Gastrocnemius medialis (tissue), 4 donors: Measurements from ENCODE around the gene GRAMD2A. TPM values are rescaled to one million over a fixed set of nuclear protein-coding genes. Genes with fewer than 3 reads are reported as not detected.

Experiments used
- ATAC-seq, 2 donors: fragments of 150-250 bp; one replicate each; pipeline ENCODE4 v1.9.1; 2016
- DNase-seq, 2 donors: peaks; one replicate each; pipeline ENCODE4 v3.0.0-alpha.2; 2019
- H3K27ac ChIP-seq, 4 donors: fragments of 200-600 bp; sonication (generic); 1 replicate in 1 of 4; 2 replicates in 3 of 4; pipeline ENCODE4 v1.5.1; 2016 to 2018; ENCODE audit warnings: mild to moderate bottlenecking in 2 of 4, moderate library complexity in 1 of 4
- H3K27me3 ChIP-seq, 3 donors: fragments of 200-600 bp; sonication (generic) in 2 of 3; 1 replicate in 1 of 3; 2 replicates in 2 of 3; pipeline versions ENCODE4 v1.5.1 to v1.6.0; 2016 to 2019; ENCODE audit warnings: mild to moderate bottlenecking in 1 of 3, moderate library complexity in 1 of 3
- H3K36me3 ChIP-seq, 2 donors: fragments of 200-600 bp; sonication (generic) in 1 of 2; one replicate each; pipeline ENCODE4 v1.5.1; 2017 to 2018
- H3K4me1 ChIP-seq, 2 donors: fragments of 200-600 bp; sonication (generic) in 1 of 2; one replicate each; pipeline ENCODE4 v1.5.1; 2016 to 2017; ENCODE audit warnings: mild to moderate bottlenecking in 2 of 2
- H3K4me3 ChIP-seq, 4 donors: fragments of 200-600 bp; sonication (generic) in 3 of 4; 1 replicate in 1 of 4; 2 replicates in 3 of 4; pipeline ENCODE4 v1.5.1; 2016 to 2019; ENCODE audit warnings: mild to moderate bottlenecking in 2 of 4
- H3K9me3 ChIP-seq, 3 donors: fragments of 200-600 bp; sonication (generic) in 2 of 3; 1 replicate in 1 of 3; 2 replicates in 2 of 3; pipeline ENCODE4 v1.5.1; 2016 to 2019
- POLR2A ChIP-seq, 2 donors: fragments of 450-650 bp; IDR thresholded peaks; one replicate each; pipeline ENCODE4 v1.6.1; 2017; ENCODE audit warnings: antibody characterized with exemption in 2 of 2, mild to moderate bottlenecking in 2 of 2, moderate library complexity in 2 of 2
- in situ Hi-C, 4 donors: fragments of 200-750 bp; cut with MboI; loops; one replicate each; pipeline versions ENCODE4 v1.15.0 to v1.8.0; 2017; ENCODE audit warnings: low sequenced_read_pairs in 4 of 4
- intact Hi-C: fragments of 100-400 bp; cut with DNase I; formaldehyde crosslinking; loops from one replicate; pipeline ENCODE4 v1.15.1; 2023; ENCODE audit warnings: low total_unique reads
- total RNA-seq, 4 donors: library from RNA; depleted of rRNA; stranded (reverse); fragments of >200 nt; gene quantifications; one replicate each; pipeline versions ENCODE4 v1.1.0 to v1.2.3, GENCODE V29; 2016
- TF ChIP-seq, protein P1 (sequence below), 5 experiments: fragments of 450-650 bp in 3 of 5; fragments of 200-600 bp in 2 of 5; sonication (generic) in 2 of 5; IDR thresholded peaks in 4 of 5; conservative IDR thresholded peaks in 1 of 5; 1 replicate in 4 of 5; 2 replicates in 1 of 5; pipeline ENCODE4 v1.5.1; 2016 to 2019; ENCODE audit warnings: antibody characterized with exemption in 5 of 5, mild to moderate bottlenecking in 3 of 5, moderate library complexity in 3 of 5

The GRAMD2A gene
- total RNA-seq, 4 donors from 2014 or later, result not detected

DNA sequence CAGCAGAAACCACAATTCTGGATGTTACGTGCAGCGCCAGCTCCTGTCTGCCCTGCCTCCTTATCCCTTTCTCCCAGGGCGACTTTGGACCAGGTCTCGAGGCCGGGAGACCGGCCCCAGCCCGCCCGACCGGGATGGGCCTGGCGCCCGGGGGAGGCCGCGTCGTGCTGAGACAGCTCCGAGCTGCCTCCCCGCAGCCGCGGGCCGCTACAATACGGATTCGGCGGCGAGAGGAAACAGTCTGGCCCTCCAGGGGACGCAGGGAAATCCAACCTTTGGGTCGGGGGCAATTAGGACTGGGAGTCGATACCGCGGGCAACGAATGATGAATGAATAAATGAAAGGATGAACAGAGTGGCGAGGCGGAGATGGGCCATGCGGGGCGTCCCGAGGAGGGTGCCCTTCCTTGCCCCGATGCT is 537 bp downstream of the GRAMD2A start:
- in situ Hi-C loops, result loop anchor here in 1 of 4 donors (10.0 kb wide), 1 partner anchor 78 kb away; the partner anchor contains the start of gene PARP6
- TF ChIP-seq, protein P1, sequence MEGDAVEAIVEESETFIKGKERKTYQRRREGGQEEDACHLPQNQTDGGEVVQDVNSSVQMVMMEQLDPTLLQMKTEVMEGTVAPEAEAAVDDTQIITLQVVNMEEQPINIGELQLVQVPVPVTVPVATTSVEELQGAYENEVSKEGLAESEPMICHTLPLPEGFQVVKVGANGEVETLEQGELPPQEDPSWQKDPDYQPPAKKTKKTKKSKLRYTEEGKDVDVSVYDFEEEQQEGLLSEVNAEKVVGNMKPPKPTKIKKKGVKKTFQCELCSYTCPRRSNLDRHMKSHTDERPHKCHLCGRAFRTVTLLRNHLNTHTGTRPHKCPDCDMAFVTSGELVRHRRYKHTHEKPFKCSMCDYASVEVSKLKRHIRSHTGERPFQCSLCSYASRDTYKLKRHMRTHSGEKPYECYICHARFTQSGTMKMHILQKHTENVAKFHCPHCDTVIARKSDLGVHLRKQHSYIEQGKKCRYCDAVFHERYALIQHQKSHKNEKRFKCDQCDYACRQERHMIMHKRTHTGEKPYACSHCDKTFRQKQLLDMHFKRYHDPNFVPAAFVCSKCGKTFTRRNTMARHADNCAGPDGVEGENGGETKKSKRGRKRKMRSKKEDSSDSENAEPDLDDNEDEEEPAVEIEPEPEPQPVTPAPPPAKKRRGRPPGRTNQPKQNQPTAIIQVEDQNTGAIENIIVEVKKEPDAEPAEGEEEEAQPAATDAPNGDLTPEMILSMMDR (IDR thresholded peaks at IDR 0.05 in 4 of 5, conservative IDR thresholded peaks at IDR 0.05 in 1 of 5), result no peak
- no peak for TF ChIP-seq POLR2A (IDR thresholded peaks at IDR 0.05)

GRCh38 chr15:72196409-72197040 is 1.1 kb downstream of the GRAMD2A start:
- H3K4me1 ChIP-seq, result peaks cover 18% of the 10 kb centered on the region in 2 donors
- no peaks in the 10 kb centered on the region for H3K9me3 ChIP-seq
- peak overlapping the region in 2 of 4 donors; percentile 51 for H3K4me3 ChIP-seq
- intact Hi-C loops (no loop called here), in situ Hi-C loops (loop anchor here in 1 of 4 donors (10.0 kb wide), 1 partner anchor 78 kb away; the partner anchor contains the start of gene PARP6)
- no peak for ATAC-seq
- H3K27me3 ChIP-seq, result no peaks in the 10 kb centered on the region
- no peak overlapping the region for H3K27ac ChIP-seq
- no peak for DNase-seq
- TF ChIP-seq POLR2A (IDR thresholded peaks at IDR 0.05), result no peak
- TF ChIP-seq, protein P1 (IDR thresholded peaks at IDR 0.05 in 4 of 5, conservative IDR thresholded peaks at IDR 0.05 in 1 of 5), result no peak
- peaks cover 0 to 13% of the 10 kb centered on the region in 2 donors for H3K36me3 ChIP-seq

More for the DNA sequence above, 537 bp downstream of the GRAMD2A start:
- Histone ChIP-seq H3K9me3 (no peaks in the 10 kb centered on the region), H3K36me3 (peaks cover 0 to 17% of the 10 kb centered on the region in 2 donors), H3K27me3 (no peaks in the 10 kb centered on the region), H3K4me3 (peak overlapping the region; percentile 24 to 51 (median 46)), H3K4me1 (peaks cover 23% of the 10 kb centered on the region in 2 donors), H3K27ac (no peak overlapping the region)
- no peak for DNase-seq
- ATAC-seq, result no peak
- intact Hi-C loops, result no loop called here

- intact Hi-C loops (no loop called here), in situ Hi-C loops (loop anchor here in 1 of 4 donors (10.0 kb wide), 1 partner anchor 80 kb away; the partner anchor contains the start of gene PARP6)
- H3K9me3 ChIP-seq, result no peaks in the 10 kb centered on the region
- H3K4me3 ChIP-seq, result no peak overlapping the region
- peaks cover 4% of the 10 kb centered on the region in 2 donors for H3K4me1 ChIP-seq
- ATAC-seq (no peak), DNase-seq (no peak)
- H3K36me3 ChIP-seq, result peaks cover 0 to 13% of the 10 kb centered on the region in 2 donors
- no peak overlapping the region for H3K27ac ChIP-seq
- no peaks in the 10 kb centered on the region for H3K27me3 ChIP-seq
- no peak for TF ChIP-seq POLR2A (IDR thresholded peaks at IDR 0.05)
- TF ChIP-seq, protein P1 (IDR thresholded peaks at IDR 0.05 in 4 of 5, conservative IDR thresholded peaks at IDR 0.05 in 1 of 5), result no peak
These were observed 2.5 kb downstream of the GRAMD2A start for GRCh38 chr15:72195101-72195511.

- intact Hi-C loops (no loop called here), in situ Hi-C loops (loop anchor here in 1 of 4 donors (10.0 kb wide), 1 partner anchor 81 kb away; the partner anchor contains the start of gene PARP6)
- Histone ChIP-seq H3K9me3 (no peaks in the 10 kb centered on the region), H3K27ac (no peak overlapping the region), H3K36me3 (peaks cover 0 to 5% of the 10 kb centered on the region in 2 donors), H3K4me3 (no peak overlapping the region), H3K4me1 (no peaks in the 10 kb centered on the region), H3K27me3 (no peaks in the 10 kb centered on the region)
- ATAC-seq (no peak), DNase-seq (no peak)
- TF ChIP-seq POLR2A (IDR thresholded peaks at IDR 0.05), result no peak
- TF ChIP-seq, protein P1 (IDR thresholded peaks at IDR 0.05 in 4 of 5, conservative IDR thresholded peaks at IDR 0.05 in 1 of 5), result no peak
These were observed 3.7 kb downstream of the GRAMD2A start for GRCh38 chr15:72193836-72194396.
